Stomach (tissue), 9 donors: ENCODE data around the gene DDX39B. TPM values are rescaled to one million over a fixed set of nuclear protein-coding genes. Genes with fewer than 3 reads are reported as not detected.
"Not testable (repeated sequence)": the region's sequence is repeated elsewhere in the genome, so short reads cannot be mapped to it uniquely, and the experiment has no call there.

Source experiments
- DNase-seq, 2 donors: peaks; one replicate each; pipeline versions ENCODE4 v3.0.0 to v3.0.0-alpha.2; 2013 to 2019
- H3K27ac ChIP-seq, 5 donors: fragments of 200-600 bp in 4 of 5; sonication (generic) in 4 of 5; one replicate each; pipeline ENCODE4 v1.5.1; 2013 to 2019; ENCODE audit warnings: mild to moderate bottlenecking in 1 of 5, moderate library complexity in 1 of 5
- H3K27me3 ChIP-seq, 3 donors: fragments of 200-600 bp; sonication (generic); one replicate each; pipeline ENCODE4 v1.5.1; 2017 to 2019; ENCODE audit warnings: mixed run types in 1 of 3
- H3K36me3 ChIP-seq, 4 donors: fragments of 200-600 bp; sonication (generic); 1 replicate in 3 of 4; 2 replicates in 1 of 4; pipeline ENCODE4 v1.5.1; 2016 to 2019
- H3K4me1 ChIP-seq, 4 donors: fragments of 200-600 bp; sonication (generic); one replicate each; pipeline ENCODE4 v1.5.1; 2016 to 2019
- H3K4me3 ChIP-seq, 4 donors: fragments of 200-600 bp; sonication (generic) in 3 of 4; one replicate each; pipeline ENCODE4 v1.5.1; 2016 to 2019; ENCODE audit warnings: mild to moderate bottlenecking in 1 of 4
- H3K9me3 ChIP-seq, 4 donors: fragments of 200-600 bp; sonication (generic); one replicate each; pipeline ENCODE4 v1.5.1; 2016 to 2019
- EP300 ChIP-seq: sonication (generic); formaldehyde crosslinking; IDR thresholded peaks from one replicate; pipeline ENCODE4 v1.6.1; 2017; ENCODE audit warnings: antibody characterized with exemption
- POLR2A ChIP-seq, 4 donors: fragments of 450-650 bp; IDR thresholded peaks; one replicate each; pipeline ENCODE4 v1.6.1; 2016; ENCODE audit warnings: antibody characterized with exemption in 4 of 4, control low read depth in 2 of 4, mild to moderate bottlenecking in 1 of 4, moderate library complexity in 1 of 4
- POLR2AphosphoS5 ChIP-seq, 3 donors: sonication (generic); formaldehyde crosslinking; IDR thresholded peaks; one replicate each; pipeline ENCODE4 v1.6.1; 2016; ENCODE audit warnings: antibody characterized with exemption in 3 of 3
- WGBS, 5 donors: extraction: QIAGEN DNeasy Blood & Tissue Kit in 3 of 5; methylation state at CpG; one replicate each; pipeline versions ENCODE4 v1.1.5 to v1.1.7; 2013 to 2018; 5-methylcytosine and 5-hydroxymethylcytosine counted together
- intact Hi-C: fragments of 100-400 bp; cut with DNase I; formaldehyde crosslinking; loops from one replicate; pipeline ENCODE4 v1.15.1; 2023; ENCODE audit warnings: low total_unique reads
- polyA plus RNA-seq, 3 donors: library from polyadenylated mRNA; stranded (reverse); fragments of 200-250 nt; gene quantifications; one replicate each; pipeline ENCODE4 v1.2.3, GENCODE V29; 2013
- total RNA-seq, 5 donors: library from RNA; depleted of rRNA; stranded (reverse); fragments of >200 nt; gene quantifications; one replicate each; pipeline versions ENCODE4 v1.1.0 to v1.2.3, GENCODE V29; 2014 to 2016
- TF ChIP-seq, protein P1 (sequence below), 7 experiments: fragments of 450-650 bp in 4 of 7; fragments of 200-600 bp in 3 of 7; sonication (generic) in 3 of 7; IDR thresholded peaks; one replicate each; pipeline ENCODE4 v1.5.1; 2016 to 2019; ENCODE audit warnings: antibody characterized with exemption in 7 of 7, control low read depth in 2 of 7, mild to moderate bottlenecking in 1 of 7
- donor health status: healthy with polysubstance abuse.
- donor health status: Bipolar disorder and iron deficiency.
- donor health status: healthy.

The DDX39B gene
- total and polyA plus RNA-seq, 8 donors: 198 to 445 (median 255) TPM

DNA sequence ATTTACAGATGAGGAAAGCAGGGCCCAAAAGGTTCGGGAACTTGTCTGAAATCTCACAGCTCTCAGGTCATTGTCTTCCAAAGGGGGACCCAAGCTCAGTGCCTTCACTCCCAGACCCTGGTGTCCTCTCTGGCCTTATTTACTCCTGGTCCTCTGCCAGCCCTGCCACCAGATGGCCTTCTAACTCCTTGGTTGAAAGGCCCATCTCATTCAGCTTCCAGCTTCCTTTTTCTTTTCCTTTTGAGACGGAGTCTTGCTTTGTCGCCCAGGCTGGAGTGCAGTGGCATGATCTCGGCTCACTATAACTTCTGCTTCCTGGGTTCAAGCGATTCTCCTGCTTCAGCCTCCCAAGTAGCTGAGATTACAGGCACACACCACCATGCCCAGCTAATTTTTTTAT lies 9.6 kb upstream of the DDX39B start:
- H3K4me3 ChIP-seq, H3K27ac ChIP-seq, intact Hi-C loops, H3K27me3 ChIP-seq, H3K9me3 ChIP-seq: not testable (repeated sequence)
- TF ChIP-seq, protein P1, sequence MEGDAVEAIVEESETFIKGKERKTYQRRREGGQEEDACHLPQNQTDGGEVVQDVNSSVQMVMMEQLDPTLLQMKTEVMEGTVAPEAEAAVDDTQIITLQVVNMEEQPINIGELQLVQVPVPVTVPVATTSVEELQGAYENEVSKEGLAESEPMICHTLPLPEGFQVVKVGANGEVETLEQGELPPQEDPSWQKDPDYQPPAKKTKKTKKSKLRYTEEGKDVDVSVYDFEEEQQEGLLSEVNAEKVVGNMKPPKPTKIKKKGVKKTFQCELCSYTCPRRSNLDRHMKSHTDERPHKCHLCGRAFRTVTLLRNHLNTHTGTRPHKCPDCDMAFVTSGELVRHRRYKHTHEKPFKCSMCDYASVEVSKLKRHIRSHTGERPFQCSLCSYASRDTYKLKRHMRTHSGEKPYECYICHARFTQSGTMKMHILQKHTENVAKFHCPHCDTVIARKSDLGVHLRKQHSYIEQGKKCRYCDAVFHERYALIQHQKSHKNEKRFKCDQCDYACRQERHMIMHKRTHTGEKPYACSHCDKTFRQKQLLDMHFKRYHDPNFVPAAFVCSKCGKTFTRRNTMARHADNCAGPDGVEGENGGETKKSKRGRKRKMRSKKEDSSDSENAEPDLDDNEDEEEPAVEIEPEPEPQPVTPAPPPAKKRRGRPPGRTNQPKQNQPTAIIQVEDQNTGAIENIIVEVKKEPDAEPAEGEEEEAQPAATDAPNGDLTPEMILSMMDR (IDR thresholded peaks at IDR 0.05): peak in 2 of 7 experiments; percentile 35 to 36
- H3K36me3 ChIP-seq: peaks cover 0 to 67% (median 53%) of the 10 kb centered on the region in 4 donors
- 41 to 62% (median 53%) methylated on average over 5 of the region's 5 CpGs for WGBS, 5 donors
- H3K4me1 ChIP-seq: peaks cover 8 to 56% (median 29%) of the 10 kb centered on the region in 4 donors
- peak; percentile 60 to 76 for DNase-seq

GRCh38 chr6:31548544-31548873 lies 6.7 kb upstream of the DDX39B start:
- Histone ChIP-seq H3K27me3 (no peaks in the 10 kb centered on the region), H3K36me3 (peaks cover 0 to 46% (median 40%) of the 10 kb centered on the region in 4 donors), H3K9me3 (no peaks in the 10 kb centered on the region), H3K4me1 (peaks cover 8 to 52% (median 29%) of the 10 kb centered on the region in 4 donors), H3K27ac (peak overlapping the region in 4 of 5 donors; percentile 86 to 89 (median 88)), H3K4me3 (peak overlapping the region in 2 of 4 donors; percentile 49 to 50)
- 84 to 94% (median 92%) methylated on average over 2 of the region's 2 CpGs for WGBS, 5 donors
- DNase-seq: no peak
- TF ChIP-seq, protein P1 (IDR thresholded peaks at IDR 0.05): no peak
- intact Hi-C loops: loop anchor here (5.0 kb wide), 1 partner anchor 54 kb away; no protein-coding TSS in a partner anchor

DNA sequence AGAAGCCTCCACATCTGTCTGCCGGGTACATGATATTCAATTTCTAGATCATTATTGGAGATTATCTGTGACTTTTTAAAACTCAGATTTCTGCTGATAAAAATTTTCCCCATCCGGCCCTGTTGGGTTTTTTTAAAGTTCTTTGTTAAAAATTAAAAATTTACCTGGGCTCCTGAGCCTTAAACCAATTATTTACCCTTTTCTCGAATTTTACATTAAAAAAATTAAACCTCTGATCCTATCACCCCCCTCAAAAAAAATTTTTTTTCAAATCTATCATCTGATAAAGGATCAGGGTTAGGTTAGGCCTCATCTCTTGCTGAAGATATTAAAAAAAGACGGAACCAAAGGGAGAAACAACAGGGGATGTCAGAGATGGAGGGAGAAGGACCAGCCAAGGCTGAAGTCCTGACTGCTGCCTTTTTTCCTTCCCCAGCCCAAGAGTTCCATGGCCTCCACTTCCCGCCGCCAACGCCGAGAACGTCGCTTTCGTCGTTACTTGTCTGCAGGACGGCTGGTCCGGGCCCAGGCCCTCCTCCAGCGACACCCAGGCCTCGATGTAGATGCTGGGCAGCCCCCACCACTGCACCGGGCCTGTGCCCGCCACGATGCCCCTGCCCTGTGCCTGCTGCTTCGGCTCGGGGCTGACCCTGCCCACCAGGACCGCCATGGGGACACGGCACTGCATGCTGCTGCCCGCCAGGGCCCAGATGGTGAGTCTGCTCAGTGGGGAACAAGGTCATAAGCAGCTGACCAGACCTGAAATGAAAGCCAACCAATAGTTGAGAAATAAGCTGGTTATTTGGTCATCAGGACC lies 6.1 kb upstream of the DDX39B start:
- peaks cover 9 to 50% (median 32%) of the 10 kb centered on the region in 4 donors for H3K4me1 ChIP-seq
- DNase-seq: peak in 1 of 2 donors; percentile 31
- intact Hi-C loops: loop anchor here (5.0 kb wide), 1 partner anchor 54 kb away; no protein-coding TSS in a partner anchor
- no peaks in the 10 kb centered on the region for H3K9me3 ChIP-seq
- H3K4me3 ChIP-seq: peak overlapping the region; percentile 43 to 54 (median 50)
- peaks cover 0 to 40% (median 34%) of the 10 kb centered on the region in 4 donors for H3K36me3 ChIP-seq
- 73 to 78% (median 74%) methylated on average over 24 of the region's 24 CpGs for WGBS, 5 donors
- no peaks in the 10 kb centered on the region for H3K27me3 ChIP-seq
- peak overlapping the region; percentile 86 to 89 (median 87) for H3K27ac ChIP-seq
- no peak for TF ChIP-seq POLR2AphosphoS5 (IDR thresholded peaks at IDR 0.05)
- TF ChIP-seq POLR2A (IDR thresholded peaks at IDR 0.05): no peak
- TF ChIP-seq, protein P1 (IDR thresholded peaks at IDR 0.05): no peak
- TF ChIP-seq EP300: no peak

DNA sequence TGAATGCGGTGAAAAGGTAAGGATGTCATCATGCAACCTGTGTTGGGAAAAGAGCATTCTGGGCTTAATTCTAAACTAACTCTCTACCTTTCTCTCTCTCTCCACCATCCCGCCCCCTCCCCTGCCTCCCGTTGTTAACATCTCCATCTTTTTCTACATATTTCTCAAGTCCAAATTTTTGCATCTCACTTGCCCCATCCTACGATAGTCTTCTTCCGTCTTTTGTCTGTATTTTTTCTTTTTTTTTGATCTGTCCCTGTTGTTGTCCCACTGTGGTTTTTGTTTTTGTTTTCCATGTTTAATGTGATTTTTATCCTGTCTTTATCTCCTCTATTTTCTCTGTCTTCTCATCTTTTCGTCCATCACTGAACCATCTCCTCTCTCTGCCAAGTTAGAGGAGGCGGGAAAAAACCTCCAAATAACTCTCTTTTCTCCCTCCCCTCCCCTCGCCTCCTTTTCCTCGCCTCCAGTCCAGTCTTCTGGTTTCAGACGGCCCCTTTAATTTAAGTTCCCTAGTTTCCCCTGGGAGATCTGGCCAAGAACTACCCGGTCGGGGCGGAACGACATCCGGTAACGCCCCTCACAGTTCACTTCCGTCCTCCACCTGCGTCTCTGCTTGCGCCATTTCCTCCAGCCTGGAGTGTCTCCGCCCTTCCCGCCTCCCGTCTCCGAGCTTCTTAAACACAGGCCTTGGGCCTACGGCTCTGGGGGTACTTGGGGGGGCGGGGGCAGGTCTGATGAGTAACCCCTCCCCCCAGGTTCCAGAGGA lies 5.3 kb upstream of the DDX39B start, which contains the start of gene NFKBIL1:
TSS of gene NFKBIL1 (plus strand) at position 651 of the 769 bp plus-strand sequence. CDS start at position 738, 87 bp downstream.
- Histone ChIP-seq H3K9me3 (no peaks in the 10 kb centered on the region), H3K4me3 (peak within 1 kb of the TSS; percentile 43 to 54 (median 50)), H3K27ac (peak within 1 kb of the TSS; percentile 86 to 89 (median 87)), H3K36me3 (peaks cover 0 to 34% (median 31%) of the 10 kb centered on the region in 4 donors), H3K4me1 (peaks cover 13 to 50% (median 38%) of the 10 kb centered on the region in 4 donors), H3K27me3 (no peaks in the 10 kb centered on the region)
- DNase-seq: peak; percentile 95 to 99
- intact Hi-C loops: loop anchor here (5.0 kb wide), 1 partner anchor 55 kb away; no protein-coding TSS in a partner anchor
- WGBS, 5 donors: 0 to 1% (median 0%) methylated on average over 25 of the region's 25 CpGs
- no peak for TF ChIP-seq EP300
- TF ChIP-seq POLR2AphosphoS5 (IDR thresholded peaks at IDR 0.05): peak; percentile 81 to 94 (median 83)
- TF ChIP-seq, protein P1 (IDR thresholded peaks at IDR 0.05): peak in 1 of 7 experiments; percentile 21
